ENCODE results near the gene SDC4.

DNA sequence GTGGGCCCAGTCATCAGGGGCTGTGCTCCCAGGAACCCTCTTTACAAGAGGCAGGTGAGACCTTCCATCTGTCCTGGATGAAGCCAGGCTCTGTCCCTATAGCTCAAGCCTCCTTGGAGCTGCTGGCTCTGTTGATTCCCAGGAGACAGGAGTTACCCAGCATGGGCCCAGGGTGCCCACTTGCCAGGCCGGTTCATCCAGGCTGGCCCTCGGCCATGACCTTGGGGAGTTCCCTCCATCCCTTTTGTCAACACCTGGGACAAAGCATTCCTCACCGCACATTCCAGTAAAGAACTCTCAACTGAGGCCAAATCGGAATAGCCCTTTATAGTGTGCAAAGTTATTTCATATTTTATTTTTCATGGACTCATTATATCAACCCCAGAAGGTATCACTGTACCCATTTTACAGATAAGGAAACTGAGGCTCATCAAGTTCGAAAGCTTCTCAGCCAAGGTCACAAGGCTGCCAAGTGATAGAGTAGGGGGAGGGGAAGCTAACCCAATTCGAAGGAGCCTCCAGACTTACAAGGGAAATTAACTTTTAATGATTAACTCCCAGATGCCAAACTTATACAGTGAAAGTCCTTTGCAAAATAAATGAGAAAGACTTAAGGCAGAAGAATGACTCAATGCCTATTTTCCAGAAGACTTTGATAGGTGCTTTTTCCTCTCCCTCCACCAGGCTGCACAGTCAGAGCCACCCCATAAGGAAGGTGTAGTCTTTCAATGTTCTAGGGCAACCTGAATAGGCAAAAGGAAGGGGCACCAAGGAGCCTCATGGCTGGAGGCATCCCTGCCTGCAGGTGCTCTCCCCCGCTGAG lies 18.5 kb downstream of the SDC4 start:
- TF ChIP-seq CTCF (IDR thresholded peaks at IDR 0.05 in 8 of 11, conservative IDR thresholded peaks at IDR 0.05 in 3 of 11) (no peak), POLR2AphosphoS5 (IDR thresholded peaks at IDR 0.05) (no peak)

Data from spleen (tissue), 7 donors.